Measurements from ENCODE around the gene MALSU1.
"Not testable (repeated sequence)": the region's sequence is repeated elsewhere in the genome, so short reads cannot be mapped to it uniquely, and the experiment has no call there.

The MALSU1 gene

GRCh38 chr7:23287612-23288011, 11.5 kb upstream of the MALSU1 start:
- no peak for DNase-seq

GRCh38 chr7:23290993-23291392, 8.1 kb upstream of the MALSU1 start:
- DNase-seq, result no peak

GRCh38 chr7:23291957-23292560, 7.1 kb upstream of the MALSU1 start:
- no peak for DNase-seq

- DNase-seq, result no peak
Measured at GRCh38 chr7:23292623-23293022, 6.5 kb upstream of the MALSU1 start.

GRCh38 chr7:23293500-23294073, 5.6 kb upstream of the MALSU1 start:
- no peak for DNase-seq

GRCh38 chr7:23294549-23295400, 4.4 kb upstream of the MALSU1 start:
- no peak for DNase-seq

- DNase-seq, result no peak
Measured at GRCh38 chr7:23295401-23295697, 3.8 kb upstream of the MALSU1 start.

GRCh38 chr7:23298141-23298881, 828 bp upstream of the MALSU1 start:
- DNase-seq, result no peak

GRCh38 chr7:23299770-23300300, 696 bp downstream of the MALSU1 start:
- no peak for DNase-seq

GRCh38 chr7:23306936-23307521, 7.9 kb downstream of the MALSU1 start:
- DNase-seq, result no peak

- DNase-seq, result no peak
Measured at GRCh38 chr7:23308754-23309153, 9.6 kb downstream of the MALSU1 start.

- not testable (repeated sequence) for DNase-seq
Measured at GRCh38 chr7:23312141-23312540, 13.0 kb downstream of the MALSU1 start.

GRCh38 chr7:23315366-23315765, 16.2 kb downstream of the MALSU1 start:
- no peak for DNase-seq

- DNase-seq, result no peak
Measured at GRCh38 chr7:23331132-23331531, 32.0 kb downstream of the MALSU1 start.

GRCh38 chr7:23332193-23332592, 33.1 kb downstream of the MALSU1 start:
- DNase-seq, result no peak

- DNase-seq, result no peak
Measured at GRCh38 chr7:23332910-23333612, 33.9 kb downstream of the MALSU1 start.

GRCh38 chr7:23333671-23334246, 34.6 kb downstream of the MALSU1 start:
- DNase-seq, result no peak

GRCh38 chr7:23334482-23335056, 35.4 kb downstream of the MALSU1 start:
- DNase-seq, result no peak

- DNase-seq, result no peak
Measured at GRCh38 chr7:23335136-23335535, 36.0 kb downstream of the MALSU1 start.

GRCh38 chr7:23335621-23336020, 36.5 kb downstream of the MALSU1 start:
- DNase-seq, result no peak

- no peak for DNase-seq
Measured at GRCh38 chr7:23336086-23336485, 36.9 kb downstream of the MALSU1 start.

Data from NCI-H1436 (cell line).